Endodermal cell (in vitro differentiated cells): ENCODE data around the gene CYP11A1. TPM values are rescaled to one million over a fixed set of nuclear protein-coding genes. Genes with fewer than 3 reads are reported as not detected.
A peak's percentile ranks its signal among the peaks of the same experiment; 100 is the strongest.

Experiments used
- DNase-seq: peaks from one replicate; pipeline ENCODE4 v3.0.0-alpha.2; 2017
- H3K27ac ChIP-seq: 2 replicates; pipeline ENCODE4 v1.5.1; 2013; ENCODE audit warnings: mild to moderate bottlenecking, low read depth, low read length, moderate library complexity
- H3K27me3 ChIP-seq: 2 replicates; pipeline ENCODE4 v1.6.1; 2013; ENCODE audit warnings: mild to moderate bottlenecking, low read length, moderate library complexity; ENCODE audit not compliant: insufficient read depth, control insufficient read depth, poor library complexity, severe bottlenecking
- H3K36me3 ChIP-seq: 2 replicates; pipeline ENCODE4 v1.7.0; 2013; ENCODE audit warnings: mild to moderate bottlenecking, low read length, moderate library complexity; ENCODE audit not compliant: control insufficient read depth, insufficient read depth
- H3K4me1 ChIP-seq: one replicate; pipeline ENCODE4 v1.7.0; 2013; ENCODE audit warnings: low read length; ENCODE audit not compliant: control insufficient read depth, insufficient read depth
- H3K4me3 ChIP-seq: 2 replicates; pipeline ENCODE4 v1.5.1; 2013; ENCODE audit warnings: mild to moderate bottlenecking, low read length, moderate library complexity
- H3K9ac ChIP-seq: 2 replicates; pipeline ENCODE4 v1.6.1; 2013; ENCODE audit warnings: mild to moderate bottlenecking, low read length, moderate library complexity; ENCODE audit not compliant: poor library complexity, severe bottlenecking; ENCODE audit errors: extremely low read depth
- H3K9me3 ChIP-seq: 2 replicates; pipeline ENCODE4 v1.6.1; 2013; ENCODE audit warnings: mild to moderate bottlenecking, low read length, moderate library complexity; ENCODE audit not compliant: control insufficient read depth
- H3K27ac Mint-ChIP-seq: 2 replicates; pipeline ENCODE4 v1.8.0; 2020; ENCODE audit warnings: mixed read lengths
- H3K27me3 Mint-ChIP-seq: 2 replicates; pipeline ENCODE4 v1.8.0; 2021; ENCODE audit warnings: mild to moderate bottlenecking, mixed read lengths; ENCODE audit not compliant: insufficient read depth
- H3K36me3 Mint-ChIP-seq: 2 replicates; pipeline ENCODE4 v1.8.0; 2020; ENCODE audit warnings: low read depth, mixed read lengths
- H3K4me1 Mint-ChIP-seq: 2 replicates; pipeline ENCODE4 v1.8.0; 2020; ENCODE audit warnings: mixed read lengths
- H3K4me3 Mint-ChIP-seq: 2 replicates; pipeline ENCODE4 v1.8.0; 2020; ENCODE audit warnings: mild to moderate bottlenecking, moderate library complexity, mixed read lengths
- H3K9me3 Mint-ChIP-seq: 2 replicates; pipeline ENCODE4 v1.8.0; 2020; ENCODE audit warnings: mild to moderate bottlenecking, mixed read lengths
- CTCF ChIP-seq: fragments of 200-600 bp; sonication (generic); conservative IDR thresholded peaks from 2 replicates; pipeline ENCODE4 v1.5.0; 2021; ENCODE audit warnings: antibody characterized with exemption, mild to moderate bottlenecking
- WGBS, 2 experiments: methylation state at CpG; one replicate each; pipeline versions ENCODE4 v1.1.5 to v1.1.7; 2013; ENCODE audit warnings: missing lambda C conversion rate in 2 of 2, mixed read lengths in 1 of 2; ENCODE audit not compliant: insufficient coverage in 1 of 2, insufficient read length in 1 of 2; 5-methylcytosine and 5-hydroxymethylcytosine counted together
- total RNA-seq, 2 donors: library from RNA; stranded (reverse); fragmentation: NEBNext Ultra II Directional in 1 of 2; extraction: Animal tissue kit (Norgen Biotek cat#: 25700) in 1 of 2; gene quantifications; 2 replicates in 1 of 2; 3 replicates in 1 of 2; pipeline ENCODE4 v1.2.1, GENCODE V29; 2021

Gene CYP11A1
- total RNA-seq, 2 donors from 2014 or later = 4.8 to 5.3 TPM

GRCh38 chr15:74382004-74382816 lies 14.8 kb upstream of the CYP11A1 start:
- Mint-ChIP-seq H3K27ac (no peak overlapping the region), H3K4me3 (no peak overlapping the region), H3K4me1 (peaks cover 4% of the 10 kb centered on the region), H3K27me3 (no peaks in the 10 kb centered on the region), H3K36me3 (no peaks in the 10 kb centered on the region), H3K9me3 (no peaks in the 10 kb centered on the region)
- WGBS, 2 experiments = 36 to 54% methylated on average over 4 to 13 of the region's 13 CpGs
- peak; percentile 97 for DNase-seq
- Histone ChIP-seq H3K4me1 (no peaks in the 10 kb centered on the region), H3K9ac (no peak overlapping the region), H3K36me3 (no peaks in the 10 kb centered on the region), H3K27me3 (no peaks in the 10 kb centered on the region), H3K4me3 (no peak overlapping the region), H3K27ac (no peak overlapping the region), H3K9me3 (no peaks in the 10 kb centered on the region)
- TF ChIP-seq CTCF = peak; percentile 99

- Histone ChIP-seq H3K4me1 (no peaks in the 10 kb centered on the region), H3K36me3 (no peaks in the 10 kb centered on the region), H3K27me3 (no peaks in the 10 kb centered on the region), H3K4me3 (no peak overlapping the region), H3K27ac (no peak overlapping the region), H3K9ac (no peak overlapping the region), H3K9me3 (no peaks in the 10 kb centered on the region)
- no peaks in the 10 kb centered on the region for H3K9me3 Mint-ChIP-seq
- no peaks in the 10 kb centered on the region for H3K27me3 Mint-ChIP-seq
- H3K36me3 Mint-ChIP-seq = no peaks in the 10 kb centered on the region
- whole genome bisulfite sequencing, 2 experiments = 87 to 100% methylated on average over 2 to 5 of the region's 5 CpGs
- no peak overlapping the region for H3K4me3 Mint-ChIP-seq
- TF ChIP-seq CTCF = no peak
- DNase-seq = no peak
- no peak overlapping the region for H3K27ac Mint-ChIP-seq
- H3K4me1 Mint-ChIP-seq = peaks cover 4% of the 10 kb centered on the region
Measured at GRCh38 chr15:74381481-74381880, 14.0 kb upstream of the CYP11A1 start.

- no peak overlapping the region for H3K27ac ChIP-seq
- no peaks in the 10 kb centered on the region for H3K4me1 ChIP-seq
- no peak for DNase-seq
- TF ChIP-seq CTCF = no peak
- Mint-ChIP-seq H3K36me3 (no peaks in the 10 kb centered on the region), H3K4me1 (peaks cover 1% of the 10 kb centered on the region), H3K27ac (no peak overlapping the region), H3K27me3 (no peaks in the 10 kb centered on the region), H3K4me3 (no peak overlapping the region), H3K9me3 (no peaks in the 10 kb centered on the region)
- no peaks in the 10 kb centered on the region for H3K36me3 ChIP-seq
- no peaks in the 10 kb centered on the region for H3K9me3 ChIP-seq
- no peak overlapping the region for H3K4me3 ChIP-seq
- WGBS, 2 experiments = 88 to 100% methylated on average over 1 to 2 of the region's 2 CpGs
- no peaks in the 10 kb centered on the region for H3K27me3 ChIP-seq
- H3K9ac ChIP-seq = no peak overlapping the region
Measured at GRCh38 chr15:74381190-74381453, 13.7 kb upstream of the CYP11A1 start.
